NCI-H2196 (cell line): ENCODE data around the gene CEACAM21.

Experiments
- DNase-seq: peaks from one replicate; lab custom pipeline; 2025; ENCODE audit not compliant: unreplicated experiment; lab: John Stamatoyannopoulos, UW

The CEACAM21 gene

GRCh38 chr19:41616792-41617621, 41.0 kb downstream of the CEACAM21 start:
- DNase-seq = no peak

GRCh38 chr19:41617941-41618730, 42.2 kb downstream of the CEACAM21 start:
- no peak for DNase-seq

GRCh38 chr19:41619018-41619556, 43.1 kb downstream of the CEACAM21 start:
- DNase-seq = no peak

GRCh38 chr19:41620171-41620570, 44.2 kb downstream of the CEACAM21 start:
- DNase-seq = no peak

- no peak for DNase-seq
These were observed 45.3 kb downstream of the CEACAM21 start for GRCh38 chr19:41621226-41621625.

- no peak for DNase-seq
These were observed 45.7 kb downstream of the CEACAM21 start for GRCh38 chr19:41621654-41622053.

- no peak for DNase-seq
These were observed 47.4 kb downstream of the CEACAM21 start for GRCh38 chr19:41623360-41623759.

GRCh38 chr19:41624515-41624914, 48.5 kb downstream of the CEACAM21 start:
- DNase-seq = no peak

GRCh38 chr19:41624937-41625336, 49.0 kb downstream of the CEACAM21 start:
- no peak for DNase-seq

GRCh38 chr19:41626278-41626677, 50.3 kb downstream of the CEACAM21 start:
- no peak for DNase-seq

GRCh38 chr19:41626877-41627276, 50.9 kb downstream of the CEACAM21 start, which contains the start of gene CEACAM4:
CEACAM4 (minus strand) TSS chr19:41627074; CDS start chr19:41626963, 111 bp downstream.
- no peak for DNase-seq

GRCh38 chr19:41627966-41628675, 52.2 kb downstream of the CEACAM21 start:
- no peak for DNase-seq
